Measurements from ENCODE around the gene GPR85.
"Not testable (repeated sequence)": the region's sequence is repeated elsewhere in the genome, so short reads cannot be mapped to it uniquely, and the experiment has no call there.

GRCh38 chr7:113049221-113049620 lies 37.4 kb downstream of the GPR85 start:
- not testable (repeated sequence) for TF ChIP-seq CTCF, POLR2A, POLR2AphosphoS5, EP300 (IDR thresholded peaks at IDR 0.05)

All from stomach (tissue), 4 donors.